GM21723 (cell line): ENCODE data around the gene IMP3.
"Not testable (repeated sequence)": the region's sequence is repeated elsewhere in the genome, so short reads cannot be mapped to it uniquely, and the experiment has no call there.

Experiments used
- ATAC-seq: cut with Tn5 transposase; IDR thresholded peaks from one replicate; pipeline ENCODE4 v1.9.1; 2021; ENCODE audit warnings: mild to moderate bottlenecking, moderate library complexity; ENCODE audit not compliant: unreplicated experiment

Gene IMP3

DNA sequence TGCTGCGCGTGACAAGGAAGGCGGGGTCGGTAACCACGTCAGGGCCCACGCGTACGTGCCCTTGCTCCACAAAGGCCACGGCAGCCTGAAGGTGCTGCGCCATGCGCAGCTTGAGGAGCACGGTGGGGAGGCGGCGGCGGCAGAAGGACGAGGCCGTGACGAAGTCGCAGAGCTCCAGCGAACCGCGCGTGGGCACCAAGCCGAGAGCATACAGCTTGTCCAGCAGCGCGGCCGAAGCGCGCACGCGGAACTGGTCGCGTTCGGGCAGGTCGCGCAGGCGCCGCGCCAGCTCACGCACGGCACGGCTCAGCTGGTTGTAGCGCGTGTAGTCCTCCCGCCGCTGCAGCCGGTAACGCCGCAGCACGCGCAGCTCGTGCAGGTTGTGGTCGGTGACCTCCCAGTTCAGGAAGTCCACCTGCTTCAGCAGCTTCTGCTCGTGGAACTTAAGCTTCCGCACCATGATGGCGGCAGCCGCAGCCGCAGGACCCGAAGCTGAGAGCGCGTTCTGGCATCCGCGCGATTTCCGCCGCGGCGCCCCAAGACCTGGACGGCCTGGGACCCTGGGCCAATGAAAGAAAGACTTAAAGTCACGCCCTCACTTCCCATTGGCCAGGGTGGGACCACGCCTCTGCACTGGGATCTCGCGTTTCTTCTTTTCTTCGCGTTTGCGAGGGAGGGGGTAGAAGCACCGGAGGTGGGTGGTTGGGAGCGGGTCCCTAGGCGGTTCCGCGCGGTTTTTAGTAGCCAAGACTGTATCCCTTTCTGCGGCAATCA lies at the start of gene IMP3:
IMP3 (minus strand) TSS at position 516 of the 774 bp plus-strand sequence; CDS start at position 460, 56 bp downstream.
- peak; percentile 83 for ATAC-seq

GRCh38 chr15:75689429-75689828 lies 49.4 kb upstream of the IMP3 start:
- not testable (repeated sequence) for ATAC-seq

DNA sequence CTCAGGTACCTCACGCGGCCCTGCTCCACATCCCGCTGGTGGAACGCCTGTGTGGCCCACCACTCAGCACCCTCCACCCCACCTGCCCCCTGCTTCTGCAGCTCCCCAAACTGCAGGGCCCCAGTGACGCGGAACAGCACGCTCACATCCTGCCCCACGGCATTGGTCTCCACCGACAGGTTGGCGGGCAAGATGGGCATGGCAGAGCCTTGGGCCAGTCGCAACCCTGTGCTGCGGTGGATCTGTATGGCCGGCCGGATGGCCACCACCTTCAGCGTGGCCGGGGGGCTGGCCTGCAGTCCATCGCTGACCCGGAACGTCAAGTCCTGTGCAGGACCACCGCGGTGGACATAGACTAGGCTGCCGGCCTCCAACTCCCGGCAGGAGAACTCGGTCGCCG lies 48.8 kb upstream of the IMP3 start:
- no peak for ATAC-seq

GRCh38 chr15:75688278-75688557 lies 48.2 kb upstream of the IMP3 start:
- no peak for ATAC-seq

DNA sequence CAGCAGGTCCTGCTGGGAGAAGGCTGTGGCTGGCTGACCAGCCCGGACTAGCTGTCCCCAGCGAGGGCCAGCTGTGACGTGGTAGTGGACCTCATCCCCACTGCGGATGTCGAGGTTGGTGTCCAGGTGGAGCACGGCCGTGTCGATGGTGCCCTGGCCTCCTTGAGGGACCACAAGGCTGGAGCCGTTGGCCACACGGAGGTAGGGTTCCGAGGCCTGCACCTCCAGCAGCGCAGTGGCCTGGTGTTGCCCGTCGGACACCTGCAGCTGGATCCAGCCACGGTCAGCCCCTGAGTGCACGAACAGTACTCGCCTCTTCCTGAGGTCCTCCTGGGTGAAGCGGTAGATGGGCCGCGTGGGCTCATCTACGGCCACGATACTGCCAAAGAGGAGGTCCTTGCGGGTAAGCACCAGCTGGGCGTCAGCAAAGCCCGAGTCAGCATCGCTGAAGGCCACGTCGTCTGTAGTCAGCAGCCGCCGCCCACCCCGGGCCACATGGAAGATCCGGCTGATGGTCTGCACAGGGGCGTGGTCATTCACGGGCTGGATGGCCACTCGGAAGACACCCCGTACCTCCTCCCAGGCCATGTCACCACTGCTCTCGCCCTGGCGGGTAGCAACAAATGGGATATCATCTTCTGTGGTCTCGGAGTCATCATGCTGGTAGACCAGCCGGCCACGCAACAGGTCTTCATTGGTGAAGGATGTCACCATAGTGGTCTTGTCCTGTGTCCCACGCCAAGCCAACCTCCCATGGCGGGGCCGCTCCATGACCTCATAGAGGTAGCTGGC lies 47.7 kb upstream of the IMP3 start:
- no peak for ATAC-seq

DNA sequence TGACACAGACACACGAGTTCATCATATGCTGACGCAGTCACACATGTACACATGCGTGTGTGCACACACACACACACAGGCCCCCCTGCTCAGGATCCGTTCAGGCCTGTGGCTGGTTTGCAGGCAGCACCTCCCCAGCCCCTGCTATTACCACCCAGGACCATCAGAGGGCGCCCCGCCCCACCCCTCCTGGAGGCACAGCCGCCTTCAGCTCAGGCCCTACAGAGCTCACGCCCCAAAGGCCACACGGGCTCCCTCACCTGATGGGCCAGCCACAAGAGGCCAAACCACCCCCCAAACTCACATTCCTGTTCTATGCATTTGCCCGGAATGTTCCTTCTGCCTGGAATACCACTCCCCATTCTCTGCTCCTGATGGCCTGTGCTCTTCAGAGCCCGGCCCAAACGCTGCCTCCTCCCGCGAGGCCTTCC lies 46.2 kb upstream of the IMP3 start:
- not testable (repeated sequence) for ATAC-seq

DNA sequence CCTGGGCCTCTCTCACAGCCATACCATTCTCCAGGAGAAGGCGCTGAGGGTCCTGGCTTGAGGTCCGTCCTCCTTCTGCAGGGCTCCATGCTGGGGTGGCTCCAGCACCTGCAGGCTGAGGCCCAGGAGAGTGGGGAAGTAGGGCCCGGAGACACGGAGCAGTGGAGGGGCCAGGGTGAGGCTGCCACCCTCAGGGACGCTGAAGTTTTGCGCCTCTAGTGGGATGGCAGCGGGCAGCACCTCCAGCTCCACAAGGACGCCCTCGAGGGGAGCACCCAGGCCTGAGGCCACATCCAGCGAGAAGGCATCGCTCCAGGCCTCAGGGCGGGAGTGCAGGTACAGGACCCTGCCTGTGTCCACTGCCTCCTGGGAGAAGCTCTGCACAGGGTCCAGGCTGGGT lies 45.2 kb upstream of the IMP3 start:
- ATAC-seq = no peak

- no peak for ATAC-seq
Measured at GRCh38 chr15:75684648-75685047, 44.6 kb upstream of the IMP3 start.

DNA sequence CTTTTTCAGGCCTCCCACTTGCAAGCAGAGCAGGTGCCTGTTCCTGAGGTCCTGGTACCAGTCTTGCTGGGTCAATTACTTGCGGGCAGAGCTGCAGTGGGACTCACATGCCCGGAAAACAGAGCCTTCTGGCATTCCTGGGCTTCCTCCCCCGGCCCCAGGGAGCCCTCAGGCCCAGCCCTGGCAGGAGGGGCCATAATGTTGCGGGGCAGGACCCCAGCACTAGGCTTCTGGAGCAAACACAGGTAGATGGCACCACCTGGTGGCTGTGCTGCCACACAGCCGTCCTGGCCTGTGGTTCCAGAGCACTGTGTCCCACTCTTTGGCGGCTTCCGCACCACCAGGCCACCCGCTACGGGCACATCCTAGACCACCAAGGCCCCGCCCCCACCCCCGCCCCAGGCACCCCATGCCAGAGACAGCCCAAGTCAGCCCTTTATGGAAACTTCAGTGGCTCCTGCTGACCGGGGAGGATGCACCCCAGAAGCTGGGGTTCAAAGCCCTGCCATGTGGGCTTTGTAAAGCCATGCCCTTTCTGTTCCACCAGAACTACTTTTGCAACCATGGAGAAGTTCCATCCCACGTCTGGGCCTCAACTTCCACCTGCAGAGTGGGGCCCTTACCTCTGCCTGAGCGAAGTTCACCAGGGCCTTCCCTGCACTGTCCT lies 43.8 kb upstream of the IMP3 start:
- not testable (repeated sequence) for ATAC-seq

GRCh38 chr15:75682181-75683135 lies 42.4 kb upstream of the IMP3 start:
- ATAC-seq = no peak

DNA sequence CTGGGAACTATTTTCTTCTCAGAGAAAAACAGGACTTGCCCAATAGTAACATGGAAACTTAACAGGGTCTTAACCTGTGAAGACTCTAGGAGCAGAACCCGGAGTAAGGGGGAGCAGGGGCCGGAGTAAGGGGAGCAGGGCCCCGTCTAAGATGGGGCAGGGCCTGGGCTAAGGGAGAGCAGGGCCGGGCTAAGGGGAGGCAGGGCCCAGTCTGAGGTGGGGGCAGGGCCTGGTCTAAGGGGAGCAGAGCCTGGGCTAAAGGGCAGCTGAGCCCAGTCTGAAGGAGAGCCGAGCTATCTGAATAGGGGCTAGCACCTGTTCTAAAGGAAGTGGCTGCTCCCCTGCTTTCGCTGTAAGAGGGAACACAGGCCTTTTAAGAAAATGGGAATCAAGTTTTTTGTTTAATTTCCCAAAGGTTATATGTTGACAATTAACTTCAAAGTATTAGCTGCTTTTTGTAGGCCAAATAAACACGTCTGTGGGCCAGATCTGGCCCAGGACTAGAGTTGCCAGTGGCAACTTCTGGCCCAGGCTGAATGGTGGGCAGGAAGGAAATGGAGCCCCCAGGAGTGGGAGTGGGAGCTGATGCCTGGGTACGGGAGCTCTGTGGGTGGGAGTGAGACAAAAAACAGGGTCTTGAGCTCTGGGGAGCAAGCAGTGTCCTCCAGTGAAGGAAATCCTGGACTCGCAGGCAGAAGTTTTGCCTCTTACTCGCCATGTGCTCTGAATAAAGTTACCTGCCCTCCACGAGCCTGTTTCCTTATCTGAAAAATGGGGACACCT lies 40.2 kb upstream of the IMP3 start:
- no peak for ATAC-seq

- not testable (repeated sequence) for ATAC-seq
Measured at GRCh38 chr15:75678324-75678690, 38.3 kb upstream of the IMP3 start.

- ATAC-seq = no peak
Measured at GRCh38 chr15:75677465-75678323, 37.7 kb upstream of the IMP3 start.

DNA sequence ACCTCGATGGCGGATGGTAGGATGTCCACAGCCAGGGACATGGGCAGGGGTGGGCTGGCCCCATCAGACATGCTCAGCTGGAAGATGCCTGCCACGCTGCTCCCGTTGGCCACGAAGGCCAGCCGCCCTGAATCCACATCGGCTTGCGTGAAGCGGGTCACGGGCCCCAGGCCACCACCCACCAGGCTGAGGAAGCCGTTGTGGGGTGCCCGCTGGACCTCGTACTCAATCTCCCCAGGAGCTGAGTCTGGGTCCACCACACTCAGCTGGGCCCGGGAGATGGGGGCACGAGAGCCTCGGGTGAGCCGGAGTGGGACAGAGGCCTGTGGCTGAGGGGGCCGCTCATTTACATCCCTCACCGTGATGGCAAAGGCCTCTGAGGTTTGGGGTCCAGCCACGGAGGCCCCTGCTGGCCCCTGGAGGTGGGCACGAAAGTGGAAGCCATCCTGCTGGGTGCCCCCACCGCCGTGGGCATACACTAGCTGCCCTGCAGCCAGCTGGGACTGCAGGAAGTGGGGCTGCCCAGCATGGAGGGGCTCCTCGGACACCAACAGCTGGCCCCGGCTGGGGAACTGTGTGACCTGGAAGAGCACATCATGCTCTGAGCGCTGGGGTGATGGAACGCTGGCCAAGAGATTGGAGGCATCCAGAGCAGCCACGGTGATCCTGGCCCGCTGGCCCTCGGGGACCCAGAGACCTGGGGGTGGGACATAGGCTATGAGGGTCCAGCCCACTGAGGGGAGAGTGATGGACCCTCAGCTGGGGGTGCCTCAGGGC lies 36.9 kb upstream of the IMP3 start:
- no peak for ATAC-seq

- no peak for ATAC-seq
Measured at GRCh38 chr15:75675579-75676404, 35.8 kb upstream of the IMP3 start.

- ATAC-seq = no peak
Measured at GRCh38 chr15:75674366-75674765, 34.3 kb upstream of the IMP3 start.
